GM18858 (cell line): Measurements from ENCODE around the gene TNS1.

Source experiments
- ATAC-seq: cut with Tn5 transposase; IDR thresholded peaks from one replicate; pipeline ENCODE4 v1.9.1; 2021; ENCODE audit not compliant: unreplicated experiment

The TNS1 gene

DNA sequence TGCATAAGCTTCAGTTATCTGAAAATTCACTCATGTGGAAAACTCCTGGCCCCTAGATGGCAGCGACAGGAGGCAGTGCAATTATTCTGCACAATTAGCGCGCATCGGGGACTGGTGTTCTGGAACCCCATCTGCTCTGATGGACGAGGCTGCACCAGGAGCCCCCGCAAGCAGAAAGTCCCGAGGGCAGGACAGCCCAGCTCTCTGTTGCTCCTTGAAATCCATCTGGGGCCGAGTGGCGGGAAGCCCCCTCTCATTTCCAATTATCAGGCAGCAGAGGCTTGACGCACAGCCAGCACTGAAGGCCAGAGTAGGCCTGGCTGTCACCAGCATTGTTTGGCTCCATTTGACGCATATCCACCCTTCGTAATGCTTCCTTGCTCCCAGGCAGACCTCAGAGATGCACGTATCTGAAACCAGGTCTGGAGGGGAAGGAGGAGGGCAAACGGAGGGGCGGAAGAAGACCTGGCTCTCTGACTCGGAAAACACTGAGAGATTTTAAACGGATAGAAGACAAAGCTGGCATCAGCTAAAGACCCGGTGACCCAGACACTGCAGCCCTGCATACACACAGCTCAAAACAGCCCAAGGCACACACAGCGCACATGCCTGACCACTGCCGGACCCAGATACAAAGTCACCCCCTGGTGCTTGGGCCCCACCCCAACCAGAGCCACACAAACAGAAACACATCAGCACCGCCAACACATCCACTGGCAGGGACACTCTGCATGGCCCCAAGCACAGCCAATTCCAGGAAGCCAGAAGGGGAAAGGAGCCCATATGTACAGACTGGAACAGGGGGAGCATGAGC, 69.8 kb downstream of the TNS1 start:
- ATAC-seq: no peak

DNA sequence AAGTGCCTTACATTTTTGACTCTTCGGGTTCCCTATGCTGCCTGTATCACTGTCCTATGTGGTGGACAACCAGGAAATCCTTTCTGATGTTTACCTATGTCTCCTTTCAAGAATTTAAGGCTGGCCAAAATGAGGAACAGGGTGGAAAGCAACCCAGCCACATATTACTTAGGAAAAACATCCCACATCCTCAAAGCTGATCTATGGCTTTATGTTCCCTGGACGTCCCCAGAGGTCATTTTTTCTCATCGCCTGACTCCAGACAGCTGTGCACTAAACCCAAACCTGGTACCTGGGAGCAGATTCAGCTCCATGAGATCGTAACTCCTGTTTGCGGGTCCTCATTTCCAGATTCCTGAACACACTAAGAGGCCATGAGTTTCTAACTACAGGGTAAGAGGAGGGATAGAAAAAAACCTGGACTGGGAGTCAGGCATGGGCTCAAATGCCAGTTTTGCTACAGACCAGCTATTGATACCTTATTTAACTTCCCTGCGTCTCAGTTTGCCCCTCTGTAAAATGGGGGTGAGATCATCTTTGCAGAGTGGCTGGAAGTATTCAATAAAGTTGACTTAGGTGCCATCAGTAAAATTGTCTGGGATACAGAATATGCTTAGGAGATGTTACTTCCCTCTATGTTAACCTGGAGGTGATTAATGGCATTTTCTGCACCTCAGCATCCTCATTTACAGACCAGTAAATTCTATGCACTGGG, 70.8 kb downstream of the TNS1 start:
- ATAC-seq: no peak

GRCh38 chr2:217930761-217931563, 71.8 kb downstream of the TNS1 start:
- no peak for ATAC-seq

DNA sequence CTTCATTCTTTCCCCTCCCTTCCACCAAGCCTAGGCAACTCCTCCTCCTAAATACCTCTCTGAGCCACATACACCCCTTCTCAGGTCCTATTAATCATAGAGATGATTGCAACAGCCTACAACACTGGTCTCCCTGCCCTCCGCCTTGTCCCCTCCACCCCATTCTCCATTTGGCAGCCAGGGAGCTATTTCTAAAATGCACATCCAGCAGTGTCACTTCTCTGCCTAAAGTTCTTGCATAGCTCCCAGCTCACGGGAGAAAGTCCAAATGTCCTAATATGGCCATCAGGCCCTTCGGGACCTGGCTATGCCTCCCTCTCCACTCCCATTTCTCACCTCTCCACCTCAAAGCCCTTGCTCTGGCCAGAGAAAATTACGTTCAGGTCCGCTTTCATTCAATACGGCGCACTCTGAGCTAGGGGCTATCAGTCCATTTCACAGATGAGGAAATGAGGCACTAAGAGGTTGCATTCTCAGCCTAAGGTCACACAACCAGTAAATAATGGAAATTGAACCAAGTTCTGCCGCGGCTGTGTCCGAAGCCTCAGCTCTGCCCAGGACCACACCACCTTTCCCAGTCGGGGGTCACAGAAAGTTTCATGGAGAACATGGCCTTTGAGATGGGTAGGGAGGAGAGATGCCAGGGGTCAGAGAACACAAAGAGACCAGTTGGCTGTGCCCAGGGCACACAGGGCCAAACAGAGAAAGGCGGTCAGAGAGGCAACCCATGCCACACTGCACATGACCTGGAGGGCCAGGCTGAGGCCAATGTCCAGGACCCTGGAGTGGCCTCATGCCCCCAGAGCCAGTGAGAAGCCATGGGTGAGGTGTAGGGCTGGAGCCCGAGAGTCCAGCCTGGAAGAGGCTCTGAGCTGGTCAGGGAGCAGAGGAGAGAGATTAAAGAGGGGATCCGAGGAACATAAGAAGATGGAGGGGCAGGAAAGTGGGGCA, 72.8 kb downstream of the TNS1 start:
- ATAC-seq: no peak

- no peak for ATAC-seq
Observed at GRCh38 chr2:217929272-217929671, 73.5 kb downstream of the TNS1 start.

DNA sequence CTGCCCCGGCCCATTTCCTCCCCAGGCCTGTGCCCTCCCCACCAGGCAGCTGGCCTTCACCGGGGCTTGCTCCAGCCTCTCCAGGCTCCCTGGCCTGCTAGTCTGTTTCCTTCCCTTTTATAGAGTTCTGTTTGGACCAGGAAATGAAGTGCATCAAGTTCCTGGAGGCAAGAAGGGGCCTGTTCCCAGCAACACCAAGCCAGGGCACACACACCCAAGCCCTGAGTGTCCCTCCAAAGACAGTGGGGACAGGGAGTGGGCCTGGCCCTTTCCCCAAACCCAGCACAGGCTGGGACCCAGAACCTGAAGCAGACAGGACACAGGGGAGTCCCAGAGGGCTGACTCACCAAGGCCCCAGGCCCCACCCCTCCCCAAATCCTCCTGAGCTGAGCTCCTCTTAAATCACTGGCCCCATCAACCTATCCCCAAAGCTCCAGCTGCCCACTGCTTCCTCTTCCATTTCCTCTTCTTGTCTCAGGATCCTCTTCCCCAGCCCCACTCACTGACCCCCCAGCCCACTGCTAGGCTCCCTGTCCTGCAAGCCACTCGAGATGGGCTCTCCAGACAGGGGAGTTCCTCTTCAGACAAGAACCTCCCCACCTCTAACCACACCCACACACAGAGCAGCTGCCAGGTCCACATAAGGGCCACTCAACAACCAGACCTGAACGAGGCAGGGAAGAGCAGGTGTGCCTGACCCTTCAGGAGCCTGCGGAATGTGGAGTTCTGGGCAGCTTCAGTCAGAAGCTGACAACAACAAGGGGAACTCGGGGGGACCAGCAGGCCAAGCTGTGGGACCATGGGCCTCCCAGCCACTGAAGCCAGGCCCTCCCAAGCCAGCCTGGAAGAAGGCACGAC, 74.2 kb downstream of the TNS1 start:
- no peak for ATAC-seq

GRCh38 chr2:217927601-217928323, 75.0 kb downstream of the TNS1 start:
- no peak for ATAC-seq

GRCh38 chr2:217926801-217927200, 76.0 kb downstream of the TNS1 start:
- ATAC-seq: no peak

GRCh38 chr2:217924346-217924901, 78.4 kb downstream of the TNS1 start:
- ATAC-seq: no peak

DNA sequence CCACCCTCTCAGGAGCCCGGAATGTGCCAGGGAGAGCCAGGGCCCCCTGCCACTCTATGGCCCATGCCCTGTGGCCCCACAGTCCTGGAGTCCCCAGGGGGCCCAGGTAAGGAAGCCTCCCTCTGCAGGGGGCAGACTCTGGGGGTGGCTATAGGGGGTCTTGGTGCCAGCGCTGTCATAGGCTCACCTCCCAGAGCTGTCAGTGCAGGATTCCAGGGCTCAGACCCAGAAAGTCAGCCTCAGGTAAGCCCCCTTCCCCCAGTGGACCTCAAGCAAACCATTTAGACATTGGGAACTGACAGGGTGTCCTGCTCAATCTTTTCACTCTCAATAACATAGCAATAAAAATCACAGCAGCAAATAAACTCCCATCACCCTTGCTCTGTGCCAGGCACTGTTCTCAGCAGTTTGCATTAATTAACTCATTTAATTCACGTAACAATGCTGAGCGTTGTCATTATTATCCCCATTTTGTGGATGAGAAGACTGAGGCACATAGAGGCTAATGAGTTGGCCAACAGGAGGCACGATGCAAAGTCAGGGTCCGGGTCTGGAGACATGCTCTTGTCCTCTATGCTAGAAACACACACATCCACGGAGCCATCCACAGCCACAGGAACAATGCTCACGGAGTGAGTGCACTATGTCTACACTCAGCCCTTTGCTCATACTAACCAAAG, 79.6 kb downstream of the TNS1 start:
- no peak for ATAC-seq

DNA sequence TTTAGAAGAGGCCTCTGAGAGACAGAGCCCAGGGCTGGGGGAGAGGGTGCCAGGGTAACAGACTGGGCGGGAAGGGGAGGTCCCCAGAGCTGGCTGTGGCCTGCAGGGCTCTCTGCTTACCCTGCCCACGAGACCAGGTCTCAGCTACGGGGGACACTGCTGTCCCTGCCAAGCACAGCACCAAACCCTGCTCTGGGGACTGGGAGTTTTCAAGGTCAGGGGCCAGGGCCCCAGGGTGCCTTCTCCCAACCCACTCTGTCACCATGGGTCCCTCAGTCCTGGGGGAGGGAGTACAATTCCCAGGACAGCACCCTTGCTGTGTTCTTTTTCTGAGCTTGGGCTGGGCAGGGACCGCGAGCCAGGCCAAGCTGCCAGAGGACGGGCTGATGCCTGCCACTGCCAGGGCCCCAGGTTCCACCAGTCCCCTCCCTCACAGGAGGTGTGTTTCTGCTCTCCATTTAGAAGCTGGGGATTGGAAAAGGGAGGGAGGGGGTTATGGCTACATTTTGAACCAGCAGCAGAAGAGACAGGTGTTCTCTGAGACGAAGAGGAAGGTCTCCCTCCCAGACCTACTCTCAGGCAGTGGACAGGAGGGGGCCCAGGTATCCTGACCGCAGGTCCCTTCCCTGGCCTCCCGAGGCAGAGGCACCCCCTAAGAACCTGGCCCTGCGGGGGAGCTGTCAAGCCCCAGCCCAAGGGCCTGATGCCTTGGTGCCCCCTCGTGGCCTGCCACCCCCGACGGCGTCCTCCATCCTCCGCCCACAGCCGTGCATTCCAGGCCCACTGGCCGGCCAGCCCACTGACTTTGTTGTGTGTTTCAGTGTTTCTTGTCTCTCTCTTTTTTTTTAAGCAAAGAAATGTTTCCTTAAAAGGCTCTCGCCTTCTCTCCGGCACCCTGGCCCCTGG, 80.4 kb downstream of the TNS1 start:
- no peak for ATAC-seq

GRCh38 chr2:217920879-217921603, 81.8 kb downstream of the TNS1 start:
- no peak for ATAC-seq

GRCh38 chr2:217919781-217920351, 82.9 kb downstream of the TNS1 start:
- no peak for ATAC-seq

- no peak for ATAC-seq
Observed at GRCh38 chr2:217919204-217919603, 83.6 kb downstream of the TNS1 start.

GRCh38 chr2:217918308-217919024, 84.3 kb downstream of the TNS1 start:
- ATAC-seq: no peak
